Measurements from ENCODE around the gene ZNF446. TPM values are rescaled to one million over a fixed set of nuclear protein-coding genes. Genes with fewer than 3 reads are reported as not detected.
"Not testable (repeated sequence)": the region's sequence is repeated elsewhere in the genome, so short reads cannot be mapped to it uniquely, and the experiment has no call there.

The ZNF446 gene
- total RNA-seq, 1 donor: 7.3 TPM

DNA sequence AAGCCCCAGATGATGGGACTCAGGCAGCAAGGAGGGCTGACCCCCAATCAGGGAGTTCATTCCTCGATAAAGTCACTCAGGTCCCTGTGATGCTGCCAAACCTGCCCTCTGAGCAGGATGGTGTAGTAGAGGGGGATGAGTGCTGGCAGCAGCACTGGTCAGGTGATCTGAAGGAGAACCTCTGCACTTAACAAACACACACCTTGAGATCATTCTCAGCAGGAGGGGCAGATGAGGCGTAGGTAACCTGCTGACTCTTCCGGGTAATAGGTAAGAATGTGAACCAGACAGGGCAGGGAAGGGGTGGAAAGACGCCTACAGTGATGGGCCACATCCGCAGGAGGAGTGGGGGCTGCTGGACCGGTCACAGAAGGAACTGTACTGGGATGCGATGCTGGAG lies 3.2 kb downstream of the ZNF446 start:
- DNase-seq (ENCODE audit: low read depth): no peak
- TF ChIP-seq, protein P1, sequence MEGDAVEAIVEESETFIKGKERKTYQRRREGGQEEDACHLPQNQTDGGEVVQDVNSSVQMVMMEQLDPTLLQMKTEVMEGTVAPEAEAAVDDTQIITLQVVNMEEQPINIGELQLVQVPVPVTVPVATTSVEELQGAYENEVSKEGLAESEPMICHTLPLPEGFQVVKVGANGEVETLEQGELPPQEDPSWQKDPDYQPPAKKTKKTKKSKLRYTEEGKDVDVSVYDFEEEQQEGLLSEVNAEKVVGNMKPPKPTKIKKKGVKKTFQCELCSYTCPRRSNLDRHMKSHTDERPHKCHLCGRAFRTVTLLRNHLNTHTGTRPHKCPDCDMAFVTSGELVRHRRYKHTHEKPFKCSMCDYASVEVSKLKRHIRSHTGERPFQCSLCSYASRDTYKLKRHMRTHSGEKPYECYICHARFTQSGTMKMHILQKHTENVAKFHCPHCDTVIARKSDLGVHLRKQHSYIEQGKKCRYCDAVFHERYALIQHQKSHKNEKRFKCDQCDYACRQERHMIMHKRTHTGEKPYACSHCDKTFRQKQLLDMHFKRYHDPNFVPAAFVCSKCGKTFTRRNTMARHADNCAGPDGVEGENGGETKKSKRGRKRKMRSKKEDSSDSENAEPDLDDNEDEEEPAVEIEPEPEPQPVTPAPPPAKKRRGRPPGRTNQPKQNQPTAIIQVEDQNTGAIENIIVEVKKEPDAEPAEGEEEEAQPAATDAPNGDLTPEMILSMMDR (IDR thresholded peaks at IDR 0.05; ENCODE audit: insufficient read depth, low read depth, low read length): no peak
- no peak overlapping the region for H3K4me3 ChIP-seq (ENCODE audit: low read depth, low read length)

DNA sequence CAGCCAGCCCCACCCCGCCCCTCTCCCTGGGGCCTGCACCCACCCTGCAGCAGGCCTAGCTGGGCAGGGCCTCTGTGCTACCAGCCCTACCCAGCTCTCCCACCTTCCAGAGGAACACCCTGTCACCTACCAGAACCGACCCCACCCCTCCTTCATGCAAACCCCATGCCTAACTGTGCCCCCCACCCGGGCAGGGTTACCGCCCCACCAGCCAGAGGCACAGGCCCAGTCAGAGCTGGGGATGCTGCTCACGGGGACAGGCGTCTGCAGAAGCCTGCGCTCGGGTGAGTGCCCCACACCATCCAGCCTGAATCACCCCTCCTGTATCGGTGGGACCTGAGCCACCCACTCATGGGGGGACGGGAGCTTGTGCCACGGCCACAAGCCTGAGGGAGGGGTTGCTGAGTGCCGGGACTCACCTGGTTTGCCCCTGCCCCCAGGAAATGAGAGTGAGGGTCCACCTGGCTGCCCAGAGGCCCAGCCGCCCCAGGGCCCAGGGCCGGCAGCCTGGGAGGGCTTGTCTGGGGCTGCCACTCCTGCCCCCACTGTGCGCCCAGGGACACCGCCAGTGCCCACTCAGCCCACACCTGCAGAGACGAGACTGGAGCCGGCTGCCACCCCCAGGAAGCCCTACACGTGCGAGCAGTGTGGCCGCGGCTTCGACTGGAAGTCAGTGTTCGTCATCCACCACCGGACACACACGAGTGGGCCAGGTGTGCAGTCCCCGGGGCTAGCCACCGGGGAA lies 3.8 kb downstream of the ZNF446 start:
- no peak for DNase-seq (ENCODE audit: low read depth)
- TF ChIP-seq, protein P1 (IDR thresholded peaks at IDR 0.05; ENCODE audit: insufficient read depth, low read depth, low read length): no peak
- H3K4me3 ChIP-seq (ENCODE audit: low read depth, low read length): no peak overlapping the region

DNA sequence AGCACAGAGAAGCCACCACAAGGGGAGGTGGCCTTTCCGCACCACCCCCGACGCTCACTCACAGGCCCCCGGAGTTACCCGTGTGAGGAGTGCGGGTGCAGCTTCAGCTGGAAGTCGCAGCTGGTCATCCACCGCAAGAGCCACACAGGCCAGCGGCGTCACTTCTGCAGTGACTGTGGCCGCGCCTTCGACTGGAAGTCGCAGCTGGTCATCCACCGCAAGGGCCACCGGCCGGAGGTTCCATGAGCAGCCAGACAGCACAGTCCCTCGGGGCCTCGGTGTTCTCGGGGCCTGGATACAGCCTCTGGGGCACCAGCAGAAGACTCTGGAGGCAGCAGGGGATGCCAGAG lies 4.3 kb downstream of the ZNF446 start:
- TF ChIP-seq, protein P1 (IDR thresholded peaks at IDR 0.05; ENCODE audit: insufficient read depth, low read depth, low read length): no peak
- no peak for DNase-seq (ENCODE audit: low read depth)
- H3K4me3 ChIP-seq (ENCODE audit: low read depth, low read length): no peak overlapping the region

DNA sequence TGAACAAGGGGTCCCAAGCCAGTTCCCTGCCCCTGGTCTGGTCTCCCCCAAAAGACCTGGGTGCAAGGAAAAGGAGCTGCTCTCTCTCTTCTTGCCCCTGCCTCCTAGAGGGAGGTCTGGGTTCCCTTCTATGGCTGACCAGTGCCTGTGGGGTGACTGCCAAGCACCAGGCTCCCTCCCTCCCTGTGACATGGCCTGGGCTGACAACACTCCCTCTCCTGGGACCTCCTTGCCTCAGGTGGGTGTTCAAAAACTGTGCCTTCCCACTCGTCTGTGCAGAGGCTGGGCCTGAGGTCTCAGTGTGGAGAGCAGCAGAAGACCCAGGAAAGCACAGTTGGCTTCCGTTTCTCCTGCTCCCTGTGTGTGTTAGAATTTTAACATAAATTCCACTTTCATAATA lies 4.7 kb downstream of the ZNF446 start:
- H3K4me3 ChIP-seq (ENCODE audit: low read depth, low read length): no peak overlapping the region
- no peak for DNase-seq (ENCODE audit: low read depth)
- TF ChIP-seq, protein P1 (IDR thresholded peaks at IDR 0.05; ENCODE audit: insufficient read depth, low read depth, low read length): no peak

DNA sequence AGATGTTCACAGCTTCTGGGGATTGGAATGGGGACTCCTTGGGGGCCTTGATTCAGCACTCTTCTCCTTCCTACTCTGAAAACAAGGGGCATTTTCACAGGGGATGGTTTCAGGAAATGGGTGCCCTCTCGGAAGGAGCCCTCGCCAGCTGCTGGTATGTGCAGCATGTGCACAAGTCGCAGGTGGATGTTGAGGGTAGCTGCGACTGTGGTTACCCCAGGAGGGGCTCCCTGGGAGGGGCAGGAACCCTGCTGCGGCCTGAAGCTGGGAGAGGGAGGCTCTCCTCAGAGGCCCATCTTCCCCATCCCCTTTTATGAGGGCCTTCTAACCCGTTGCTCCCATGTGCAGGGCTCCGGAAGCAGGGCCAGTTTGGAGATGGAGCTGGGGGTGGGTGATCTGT lies 6.2 kb downstream of the ZNF446 start:
- H3K4me3 ChIP-seq (ENCODE audit: low read depth, low read length): no peak overlapping the region
- TF ChIP-seq, protein P1 (IDR thresholded peaks at IDR 0.05; ENCODE audit: insufficient read depth, low read depth, low read length): no peak
- DNase-seq (ENCODE audit: low read depth): no peak

DNA sequence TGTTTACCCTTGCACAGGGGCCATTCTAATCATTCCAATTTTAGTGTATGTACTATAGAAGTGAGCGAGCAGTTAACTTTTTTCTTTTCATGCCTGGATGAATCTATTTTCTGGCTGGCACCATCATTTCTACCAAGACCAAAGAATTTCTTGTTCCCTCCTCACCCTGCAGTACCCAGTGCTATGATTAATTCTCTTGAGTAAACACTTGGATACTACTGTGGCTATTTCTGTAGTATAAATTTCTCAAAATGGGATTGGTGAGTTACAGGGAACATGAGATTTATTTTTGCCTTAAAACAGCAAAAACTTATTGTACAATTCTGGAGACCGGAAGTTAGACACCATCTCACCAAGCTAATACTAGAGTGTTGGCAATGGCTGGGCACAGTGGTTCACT lies 7.6 kb downstream of the ZNF446 start:
- no peak for DNase-seq (ENCODE audit: low read depth)
- no peak overlapping the region for H3K4me3 ChIP-seq (ENCODE audit: low read depth, low read length)
- TF ChIP-seq, protein P1 (IDR thresholded peaks at IDR 0.05; ENCODE audit: insufficient read depth, low read depth, low read length): no peak

DNA sequence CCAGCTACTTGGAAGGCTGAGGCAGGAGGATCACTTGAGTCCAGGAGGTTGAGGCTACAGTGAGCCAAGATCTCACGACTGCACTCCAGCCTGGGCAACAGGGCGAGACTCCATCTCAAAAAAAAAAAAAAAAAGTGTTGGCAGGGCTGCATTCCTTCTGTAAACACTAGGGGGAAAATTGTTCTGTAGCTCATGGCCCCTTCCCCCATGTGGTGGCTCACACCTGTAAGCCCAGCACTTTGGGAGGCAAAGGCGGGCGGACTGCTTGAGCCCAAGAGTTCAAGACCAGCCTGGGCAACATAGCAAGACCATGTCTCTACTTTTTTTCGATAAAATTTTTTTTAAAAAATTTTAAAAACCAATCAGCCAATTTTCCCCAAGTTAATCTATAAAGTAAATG lies 8.2 kb downstream of the ZNF446 start:
- not testable (repeated sequence) for DNase-seq (ENCODE audit: low read depth); H3K4me3 ChIP-seq (ENCODE audit: low read depth, low read length)
